Heart left ventricle (tissue), 13 donors: ENCODE measurements around the gene BRPF1.

Experiments used
- CTCF ChIP-seq, 12 donors: fragments of 200-600 bp; sonication (generic) in 4 of 12; IDR thresholded peaks; one replicate each; pipeline versions ENCODE4 v1.5.0 to v1.8.0; 2018 to 2022; ENCODE audit warnings: antibody characterized with exemption in 12 of 12, mild to moderate bottlenecking in 5 of 12
- POLR2A ChIP-seq, 2 donors: fragments of 450-650 bp; IDR thresholded peaks; one replicate each; pipeline ENCODE4 v1.6.1; 2017; ENCODE audit warnings: antibody characterized with exemption in 2 of 2, mild to moderate bottlenecking in 2 of 2, moderate library complexity in 2 of 2
- donor health status: ischemic (EF 13 %, LVEDD 7.1; RV severe dilation, severe dysfunction).
- donor health status: DM: no; HTN: yes; CAD: no.
- donor health status: DM: no; HTN: no; CAD: no.
- donor health status: ischemic (EF 25% LVEDD 6.9; RV normal size, moderate dysfunction).
- donor health status: ischemic (EF 25% LVEDD 5.7; RV mildly dilated, moderate dysfunction).
- donor health status: ischemic (EF 35%, LVEDD 5.7; RV mildly dilated, moderate dysfunction).
- donor health status: nonischemic (EF 11% LVEDD 7.7; RV severe dilation, severe dysfunction).
- donor health status: DM: yes; HTN: yes; CAD: no.
- donor health status: PGD.
- donor health status: ischemic (EF 29% LVEDD 5.4; RV normal size, mild dysfunction).
- donor health status: nonischemic (EF 23%, LVEDD 6.1; RV moderate dilation, normal function).

- TF ChIP-seq CTCF (IDR thresholded peaks at IDR 0.05) (no peak), POLR2A (IDR thresholded peaks at IDR 0.05) (peak in 1 of 2 donors; percentile 86)
These were observed 38.1 kb downstream of the BRPF1 start, which contains the start of gene CAMK1 for GRCh38 chr3:9769426-9770275.
